ENCODE results near the gene MFSD1. TPM values are rescaled to one million over a fixed set of nuclear protein-coding genes. Genes with fewer than 3 reads are reported as not detected.

MFSD1 gene
- total and polyA plus RNA-seq, 8 donors, result 22.3 to 187 (median 29.3) TPM

- Histone ChIP-seq H3K4me3 (no peak overlapping the region), H3K27ac (no peak overlapping the region), H3K4me1 (peaks cover 0 to 5% (median 0%) of the 10 kb centered on the region in 4 donors), H3K36me3 (no peaks in the 10 kb centered on the region), H3K27me3 (no peaks in the 10 kb centered on the region), H3K9me3 (no peaks in the 10 kb centered on the region)
- TF ChIP-seq POLR2AphosphoS5 (IDR thresholded peaks at IDR 0.05) (no peak), EP300 (IDR thresholded peaks at IDR 0.05) (no peak), POLR2A (IDR thresholded peaks at IDR 0.05) (no peak)
- TF ChIP-seq, protein P1, sequence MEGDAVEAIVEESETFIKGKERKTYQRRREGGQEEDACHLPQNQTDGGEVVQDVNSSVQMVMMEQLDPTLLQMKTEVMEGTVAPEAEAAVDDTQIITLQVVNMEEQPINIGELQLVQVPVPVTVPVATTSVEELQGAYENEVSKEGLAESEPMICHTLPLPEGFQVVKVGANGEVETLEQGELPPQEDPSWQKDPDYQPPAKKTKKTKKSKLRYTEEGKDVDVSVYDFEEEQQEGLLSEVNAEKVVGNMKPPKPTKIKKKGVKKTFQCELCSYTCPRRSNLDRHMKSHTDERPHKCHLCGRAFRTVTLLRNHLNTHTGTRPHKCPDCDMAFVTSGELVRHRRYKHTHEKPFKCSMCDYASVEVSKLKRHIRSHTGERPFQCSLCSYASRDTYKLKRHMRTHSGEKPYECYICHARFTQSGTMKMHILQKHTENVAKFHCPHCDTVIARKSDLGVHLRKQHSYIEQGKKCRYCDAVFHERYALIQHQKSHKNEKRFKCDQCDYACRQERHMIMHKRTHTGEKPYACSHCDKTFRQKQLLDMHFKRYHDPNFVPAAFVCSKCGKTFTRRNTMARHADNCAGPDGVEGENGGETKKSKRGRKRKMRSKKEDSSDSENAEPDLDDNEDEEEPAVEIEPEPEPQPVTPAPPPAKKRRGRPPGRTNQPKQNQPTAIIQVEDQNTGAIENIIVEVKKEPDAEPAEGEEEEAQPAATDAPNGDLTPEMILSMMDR (IDR thresholded peaks at IDR 0.05), result no peak
- DNase-seq, result no peak
- 49 to 65% (median 57%) methylated on average over 3 of the region's 3 CpGs for WGBS, 5 donors
- intact Hi-C loops (cut with DNase I; ENCODE audit: low total_unique reads), result loop anchor here (5.0 kb wide), 1 partner anchor 409 kb away; no protein-coding TSS in a partner anchor
These were observed 46.0 kb downstream of the MFSD1 start for GRCh38 chr3:158847885-158848284.

- Histone ChIP-seq H3K4me3 (no peak overlapping the region), H3K9me3 (peaks cover 0 to 4% (median 0%) of the 10 kb centered on the region in 4 donors), H3K27me3 (no peaks in the 10 kb centered on the region), H3K4me1 (peaks cover 0 to 5% (median 0%) of the 10 kb centered on the region in 4 donors), H3K36me3 (no peaks in the 10 kb centered on the region), H3K27ac (no peak overlapping the region)
- TF ChIP-seq, protein P1 (IDR thresholded peaks at IDR 0.05), result no peak
- TF ChIP-seq POLR2AphosphoS5 (IDR thresholded peaks at IDR 0.05), result no peak
- TF ChIP-seq POLR2A (IDR thresholded peaks at IDR 0.05), result no peak
- no peak for TF ChIP-seq EP300 (IDR thresholded peaks at IDR 0.05)
- DNase-seq, result no peak
- 42 to 53% (median 46%) methylated on average over 3 of the region's 3 CpGs for WGBS, 5 donors
- intact Hi-C loops (cut with DNase I; ENCODE audit: low total_unique reads), result loop anchor here (5.0 kb wide), 1 partner anchor 408 kb away; no protein-coding TSS in a partner anchor
These were observed 47.9 kb downstream of the MFSD1 start for GRCh38 chr3:158849757-158850156.

- no peaks in the 10 kb centered on the region for H3K4me1 ChIP-seq
- no peak for DNase-seq
- no peak overlapping the region for H3K4me3 ChIP-seq
- intact Hi-C loops (cut with DNase I; ENCODE audit: low total_unique reads), result no loop called here
- TF ChIP-seq POLR2AphosphoS5 (IDR thresholded peaks at IDR 0.05) (no peak), POLR2A (IDR thresholded peaks at IDR 0.05) (no peak), EP300 (IDR thresholded peaks at IDR 0.05) (no peak)
- TF ChIP-seq, protein P1 (IDR thresholded peaks at IDR 0.05), result no peak
- H3K27ac ChIP-seq, result no peak overlapping the region
- 78 to 92% (median 84%) methylated on average over 3 of the region's 3 CpGs for WGBS, 5 donors
- H3K36me3 ChIP-seq, result no peaks in the 10 kb centered on the region
- no peaks in the 10 kb centered on the region for H3K27me3 ChIP-seq
- peaks cover 0 to 23% (median 0%) of the 10 kb centered on the region in 4 donors for H3K9me3 ChIP-seq
These were observed 57.5 kb downstream of the MFSD1 start for GRCh38 chr3:158859362-158859761.

DNA sequence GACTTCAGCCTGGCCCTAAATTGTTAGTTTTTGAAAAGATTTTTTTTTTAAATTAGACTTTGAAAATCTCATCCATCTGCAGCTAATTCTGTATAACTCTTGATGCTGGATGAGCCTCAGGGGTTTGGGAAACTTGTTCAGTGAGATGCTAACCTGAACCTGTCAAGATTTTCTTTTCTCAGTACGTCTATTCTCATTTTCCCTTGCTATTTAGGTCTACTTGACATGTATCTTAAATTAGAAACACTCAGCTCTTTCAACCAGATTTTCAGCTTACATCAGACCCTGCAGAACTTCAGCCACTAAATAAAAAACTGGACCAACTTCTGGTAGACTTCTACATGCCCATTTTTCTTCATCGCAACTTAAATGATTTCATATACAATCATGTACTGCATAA, 61.4 kb downstream of the MFSD1 start:
- H3K4me3 ChIP-seq, result no peak overlapping the region
- intact Hi-C loops (cut with DNase I; ENCODE audit: low total_unique reads), result no loop called here
- no peaks in the 10 kb centered on the region for H3K4me1 ChIP-seq
- 81 to 86% (median 83%) methylated on average over 2 of the region's 2 CpGs for WGBS, 5 donors
- TF ChIP-seq, protein P1 (IDR thresholded peaks at IDR 0.05), result no peak
- TF ChIP-seq EP300 (IDR thresholded peaks at IDR 0.05) (no peak), POLR2AphosphoS5 (IDR thresholded peaks at IDR 0.05) (no peak), POLR2A (IDR thresholded peaks at IDR 0.05) (no peak)
- H3K9me3 ChIP-seq, result peaks cover 0 to 1% (median 0%) of the 10 kb centered on the region in 4 donors
- no peak for DNase-seq
- no peak overlapping the region for H3K27ac ChIP-seq
- H3K27me3 ChIP-seq, result no peaks in the 10 kb centered on the region
- no peaks in the 10 kb centered on the region for H3K36me3 ChIP-seq
